Fibroblast of mammary gland (primary cell): ENCODE results near the gene RYR3.

Experiments
- DNase-seq: peaks from one replicate; pipeline ENCODE4 v3.0.0-alpha.2; 2010; ENCODE audit warnings: low read depth
- H3K4me3 ChIP-seq: 2 replicates; pipeline ENCODE4 v1.5.1; 2011; ENCODE audit warnings: low read depth, mild to moderate bottlenecking, low read length, moderate library complexity; ENCODE audit not compliant: control insufficient read depth
- TF ChIP-seq, protein P1 (sequence below): conservative IDR thresholded peaks from 2 replicates; pipeline ENCODE4 v1.5.1; 2011; ENCODE audit warnings: low read depth, low read length, inconsistent platforms; ENCODE audit not compliant: control insufficient read depth, insufficient read depth

Gene RYR3

DNA sequence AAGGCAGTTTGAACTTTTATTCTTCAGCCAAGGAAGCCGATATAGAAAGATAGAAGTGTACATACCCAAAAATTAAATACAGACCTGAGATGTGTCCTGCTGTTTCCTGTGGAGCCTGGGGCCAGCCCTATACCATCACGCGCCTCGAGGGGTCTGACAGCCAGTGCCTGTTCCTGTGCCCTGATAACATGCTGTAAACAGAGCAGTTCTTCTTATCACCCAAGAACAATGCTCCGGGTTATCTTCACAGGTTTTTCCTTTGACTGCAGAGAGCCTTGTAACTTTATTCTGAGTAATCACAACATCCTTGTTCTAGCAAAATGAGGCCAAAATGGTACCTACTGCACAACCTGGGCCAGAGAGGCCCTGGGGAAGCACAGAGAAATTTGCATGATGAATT, 367.8 kb downstream of the RYR3 start:
- no peak for DNase-seq
- TF ChIP-seq, protein P1, sequence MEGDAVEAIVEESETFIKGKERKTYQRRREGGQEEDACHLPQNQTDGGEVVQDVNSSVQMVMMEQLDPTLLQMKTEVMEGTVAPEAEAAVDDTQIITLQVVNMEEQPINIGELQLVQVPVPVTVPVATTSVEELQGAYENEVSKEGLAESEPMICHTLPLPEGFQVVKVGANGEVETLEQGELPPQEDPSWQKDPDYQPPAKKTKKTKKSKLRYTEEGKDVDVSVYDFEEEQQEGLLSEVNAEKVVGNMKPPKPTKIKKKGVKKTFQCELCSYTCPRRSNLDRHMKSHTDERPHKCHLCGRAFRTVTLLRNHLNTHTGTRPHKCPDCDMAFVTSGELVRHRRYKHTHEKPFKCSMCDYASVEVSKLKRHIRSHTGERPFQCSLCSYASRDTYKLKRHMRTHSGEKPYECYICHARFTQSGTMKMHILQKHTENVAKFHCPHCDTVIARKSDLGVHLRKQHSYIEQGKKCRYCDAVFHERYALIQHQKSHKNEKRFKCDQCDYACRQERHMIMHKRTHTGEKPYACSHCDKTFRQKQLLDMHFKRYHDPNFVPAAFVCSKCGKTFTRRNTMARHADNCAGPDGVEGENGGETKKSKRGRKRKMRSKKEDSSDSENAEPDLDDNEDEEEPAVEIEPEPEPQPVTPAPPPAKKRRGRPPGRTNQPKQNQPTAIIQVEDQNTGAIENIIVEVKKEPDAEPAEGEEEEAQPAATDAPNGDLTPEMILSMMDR: no peak
- no peak overlapping the region for H3K4me3 ChIP-seq

GRCh38 chr15:33679061-33679460, 368.3 kb downstream of the RYR3 start:
- TF ChIP-seq, protein P1: no peak
- peak; percentile 8 for DNase-seq
- H3K4me3 ChIP-seq: no peak overlapping the region

DNA sequence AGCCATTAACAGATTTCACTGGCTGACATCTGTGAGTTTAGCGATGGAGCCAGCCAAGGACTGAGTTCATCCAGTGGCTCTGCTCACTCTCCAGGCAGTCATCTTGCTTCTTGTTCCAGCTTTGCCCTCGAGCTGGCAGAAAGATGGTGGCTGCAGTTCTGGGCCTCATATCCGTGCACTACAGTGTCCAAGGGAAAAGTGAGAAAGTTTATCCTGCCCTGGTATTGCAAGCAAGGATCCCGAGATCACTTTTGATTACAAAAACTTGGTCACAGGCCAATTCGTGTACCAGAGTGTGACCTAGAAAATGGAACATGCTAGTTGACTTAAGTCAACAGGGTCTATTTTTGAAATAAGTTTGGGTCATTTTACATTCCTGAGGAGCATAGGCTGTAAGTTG, 369.6 kb downstream of the RYR3 start:
- no peak for DNase-seq
- TF ChIP-seq, protein P1: no peak
- no peak overlapping the region for H3K4me3 ChIP-seq

GRCh38 chr15:33693166-33693800, 382.5 kb downstream of the RYR3 start:
- no peak overlapping the region for H3K4me3 ChIP-seq
- TF ChIP-seq, protein P1: no peak

GRCh38 chr15:33698126-33698525, 387.4 kb downstream of the RYR3 start:
- DNase-seq: no peak
- H3K4me3 ChIP-seq: no peak overlapping the region
- TF ChIP-seq, protein P1: no peak

More at GRCh38 chr15:33693166-33693800, 382.5 kb downstream of the RYR3 start:
- DNase-seq: no peak

DNA sequence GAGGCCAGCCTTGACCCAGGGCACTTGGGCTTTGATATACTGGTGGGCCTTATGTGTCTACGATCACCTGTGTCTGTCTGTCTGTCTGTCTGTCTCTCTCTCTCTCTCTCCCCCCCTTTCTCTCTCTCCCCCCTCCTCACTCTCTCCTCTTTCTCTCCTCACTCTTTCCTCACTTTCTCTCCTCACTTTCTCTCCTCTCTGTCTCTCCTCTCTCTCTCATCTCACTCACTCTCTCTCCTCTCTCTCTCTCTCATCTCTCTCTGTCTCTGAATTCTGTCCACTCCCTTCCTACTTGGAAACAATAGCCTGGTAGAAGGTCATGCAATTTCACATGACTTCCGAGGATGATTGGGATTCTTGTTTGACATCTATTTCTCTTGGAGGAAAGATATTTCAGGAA, 388.4 kb downstream of the RYR3 start:
- TF ChIP-seq, protein P1: no peak
- no peak overlapping the region for H3K4me3 ChIP-seq
- no peak for DNase-seq

DNA sequence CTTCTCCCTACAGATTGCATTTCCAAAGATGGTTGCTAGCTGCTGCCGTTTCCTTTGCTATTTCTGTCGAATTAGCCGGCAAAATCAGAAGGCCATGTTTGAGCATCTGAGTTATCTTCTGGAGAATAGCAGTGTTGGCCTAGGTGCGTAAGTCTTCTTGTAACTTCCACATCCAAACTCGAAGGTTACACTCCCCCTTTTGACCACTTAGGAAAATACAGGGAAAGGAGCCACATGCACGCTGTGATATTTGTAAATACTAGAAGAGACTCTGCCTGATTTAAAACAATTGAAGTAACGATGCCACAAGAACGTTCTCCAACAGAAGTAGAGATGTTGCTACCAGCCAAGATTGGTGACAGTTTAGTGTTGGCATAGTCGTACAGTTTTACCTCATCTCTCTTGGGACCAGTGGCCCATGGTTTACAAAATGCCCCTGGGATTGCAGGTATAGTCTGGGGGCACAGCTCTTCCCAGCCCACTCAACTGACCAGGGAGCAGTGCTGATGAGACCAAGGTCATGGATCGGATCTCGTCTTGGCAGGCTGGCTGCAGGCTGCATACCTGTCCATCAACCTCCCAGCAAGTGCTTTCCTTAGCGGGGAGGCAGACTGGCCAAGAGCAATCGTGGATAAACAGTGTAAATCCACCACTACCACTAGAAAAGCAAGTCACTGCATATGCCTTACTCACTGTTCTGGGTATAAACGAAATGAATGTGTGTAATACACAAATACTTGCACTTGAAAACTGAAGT, 389.1 kb downstream of the RYR3 start:
- TF ChIP-seq, protein P1: peak; percentile 32
- DNase-seq: peak; percentile 28
- no peak overlapping the region for H3K4me3 ChIP-seq
